HK-2 (cell line): Measurements from ENCODE around the gene PUM1.
A peak's percentile ranks its signal among the peaks of the same experiment; 100 is the strongest.

Source experiments
- DNase-seq: peaks from one replicate; pipeline ENCODE4 v3.0.0-alpha.2; 2018; ENCODE audit not compliant: unreplicated experiment

Gene PUM1

DNA sequence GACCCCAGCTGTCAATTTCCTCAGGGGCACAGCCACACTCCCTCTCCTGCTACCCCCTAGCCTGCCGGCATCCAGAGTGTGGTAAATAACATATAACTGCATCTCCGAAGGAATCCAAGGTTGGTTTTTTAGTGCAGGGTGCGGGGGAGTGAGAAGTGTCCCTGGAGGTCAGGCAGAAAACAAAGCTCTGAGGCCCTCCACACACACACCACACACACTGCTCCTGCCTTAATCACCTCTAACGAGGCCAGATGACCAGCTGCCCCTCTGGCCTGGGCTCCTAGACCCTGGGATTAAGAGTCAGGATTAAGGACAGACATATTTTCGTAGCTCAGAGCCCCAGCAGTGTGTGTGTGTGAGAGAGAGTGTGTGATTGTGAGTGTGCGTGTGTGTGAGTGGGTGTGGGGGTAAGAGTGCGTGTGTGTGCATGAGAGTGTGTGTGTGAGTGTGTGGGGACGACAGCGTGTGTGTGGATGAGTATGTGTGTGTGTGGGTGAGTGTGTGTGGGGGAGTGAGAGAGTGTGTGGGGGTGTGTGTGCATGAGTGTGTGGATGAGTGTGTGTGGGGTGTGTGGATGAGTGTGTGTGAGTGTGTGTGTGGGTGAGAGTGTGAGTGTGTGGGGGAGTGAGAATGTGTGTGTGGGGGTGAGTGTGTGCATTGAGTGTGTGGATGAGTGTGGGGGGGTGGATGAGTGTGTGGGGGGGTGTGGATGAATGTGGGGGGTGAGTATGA lies 171.6 kb downstream of the PUM1 start:
- no peak for DNase-seq

- no peak for DNase-seq
Observed at GRCh38 chr1:30892671-30893073, 172.8 kb downstream of the PUM1 start.

- no peak for DNase-seq
Observed at GRCh38 chr1:30891227-30891552, 174.3 kb downstream of the PUM1 start.

- DNase-seq: no peak
Observed at GRCh38 chr1:30890502-30891226, 174.9 kb downstream of the PUM1 start.

DNA sequence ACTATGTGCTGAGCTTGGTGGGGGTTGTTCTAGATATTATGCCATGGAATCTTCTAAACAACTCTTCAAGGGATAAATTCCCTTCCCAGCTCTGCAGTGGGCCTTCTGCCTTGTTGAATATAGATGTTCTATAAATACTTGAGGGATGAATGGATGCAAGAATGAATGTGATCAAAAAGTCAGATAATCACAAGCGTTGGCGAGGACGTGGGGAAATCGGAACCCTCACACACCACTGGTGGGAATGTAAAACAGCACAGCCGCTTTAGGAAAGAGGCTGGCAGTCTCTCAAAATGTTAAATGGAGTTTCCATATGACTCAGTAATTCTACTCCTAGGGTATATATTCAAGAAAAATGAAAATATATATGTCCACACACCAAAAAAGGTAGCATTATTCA lies 176.0 kb downstream of the PUM1 start:
- DNase-seq: no peak

- DNase-seq: no peak
Observed at GRCh38 chr1:30888975-30889374, 176.5 kb downstream of the PUM1 start.

GRCh38 chr1:30888391-30888790 lies 177.1 kb downstream of the PUM1 start:
- peak; percentile 46 for DNase-seq

- DNase-seq: no peak
Observed at GRCh38 chr1:30887485-30888315, 177.8 kb downstream of the PUM1 start.

DNA sequence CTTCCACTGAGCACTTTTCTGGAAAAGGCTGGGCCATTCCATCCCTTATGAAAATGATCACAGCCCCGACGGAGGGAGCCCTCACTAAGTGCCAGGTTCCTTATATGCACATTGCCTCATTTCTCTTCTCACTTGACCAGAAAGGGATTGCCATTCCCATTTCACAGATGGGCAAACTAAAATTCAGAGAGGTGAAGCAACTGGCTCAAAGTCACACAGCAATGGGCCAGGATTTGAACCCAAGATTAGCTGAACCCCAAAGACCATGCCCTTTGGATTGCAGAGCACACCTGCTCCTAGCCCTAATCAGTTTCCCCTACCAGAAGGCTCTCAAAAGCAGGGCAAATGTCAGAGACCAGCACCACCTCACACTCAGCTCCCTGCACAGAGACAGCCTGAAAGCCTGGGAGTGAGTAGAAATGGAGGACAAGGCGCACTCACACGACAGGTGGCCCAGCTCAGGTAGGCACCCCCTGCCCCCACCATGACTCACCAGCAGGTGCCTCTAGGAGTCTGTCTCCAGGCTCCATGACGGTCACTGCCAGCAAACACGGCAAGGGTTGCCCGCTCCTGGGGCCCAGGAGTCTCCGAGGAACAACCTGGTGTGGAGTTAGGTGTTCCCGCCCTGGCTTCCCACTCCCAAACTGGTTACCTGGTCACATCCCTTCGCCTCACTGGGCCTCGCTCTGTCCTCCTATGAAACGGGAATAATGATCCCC lies 178.6 kb downstream of the PUM1 start:
- DNase-seq: no peak

- DNase-seq: no peak
Observed at GRCh38 chr1:30885570-30886522, 179.7 kb downstream of the PUM1 start.

GRCh38 chr1:30884723-30885122 lies 180.8 kb downstream of the PUM1 start:
- no peak for DNase-seq

- DNase-seq: no peak
Observed at GRCh38 chr1:30883389-30884172, 181.9 kb downstream of the PUM1 start.

DNA sequence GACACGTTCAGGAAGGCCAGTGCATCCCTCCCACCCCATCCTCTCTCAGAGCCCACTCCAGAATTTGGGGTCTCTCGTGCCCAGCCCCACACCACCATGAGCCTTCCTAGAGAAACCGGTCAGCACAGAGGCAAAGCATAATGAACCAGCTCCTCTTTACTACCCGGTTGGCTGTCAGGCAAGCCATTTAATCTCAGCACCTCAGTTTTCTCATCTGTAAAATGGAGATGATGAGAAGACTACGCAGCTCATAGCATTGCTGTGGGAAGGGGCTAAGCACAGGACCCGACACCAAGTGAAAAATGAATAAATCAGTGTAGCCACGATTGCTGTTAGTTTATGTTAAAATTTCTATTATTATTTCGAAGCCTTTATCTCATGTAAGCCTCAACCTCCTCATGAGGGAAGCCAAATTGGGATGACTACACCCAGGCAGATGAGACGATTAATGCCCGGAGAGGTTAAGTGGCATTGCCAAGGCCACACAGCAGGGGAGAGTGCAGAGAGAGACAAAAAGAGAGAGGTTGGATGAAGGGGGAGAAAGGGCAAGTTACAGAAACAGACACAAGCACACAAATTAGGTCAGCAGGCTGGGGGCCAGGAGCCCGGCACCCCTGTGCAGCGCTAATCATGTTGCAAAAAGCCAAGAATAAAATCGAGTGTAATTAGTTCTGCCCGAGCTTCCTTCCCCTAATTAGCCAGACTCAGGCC lies 182.7 kb downstream of the PUM1 start:
- no peak for DNase-seq
